GM18517 (cell line): ENCODE data around the gene PPP2R2D.
"Not testable (repeated sequence)": the region's sequence is repeated elsewhere in the genome, so short reads cannot be mapped to it uniquely, and the experiment has no call there.

ENCODE experiments used
- ATAC-seq: cut with Tn5 transposase; IDR thresholded peaks from one replicate; pipeline ENCODE4 v1.9.1; 2021; ENCODE audit warnings: mild to moderate bottlenecking, moderate library complexity; ENCODE audit not compliant: unreplicated experiment

Gene PPP2R2D

GRCh38 chr10:131972474-131973071 lies 71.8 kb downstream of the PPP2R2D start:
- no peak for ATAC-seq

GRCh38 chr10:131973160-131973951 lies 72.5 kb downstream of the PPP2R2D start:
- no peak for ATAC-seq

GRCh38 chr10:131974034-131974817 lies 73.4 kb downstream of the PPP2R2D start:
- no peak for ATAC-seq

GRCh38 chr10:131975003-131975402 lies 74.2 kb downstream of the PPP2R2D start:
- no peak for ATAC-seq

- no peak for ATAC-seq
Observed at GRCh38 chr10:131975796-131976195, 75.0 kb downstream of the PPP2R2D start.

GRCh38 chr10:131977323-131978096 lies 76.7 kb downstream of the PPP2R2D start:
- ATAC-seq, result no peak

- no peak for ATAC-seq
Observed at GRCh38 chr10:131978366-131978765, 77.6 kb downstream of the PPP2R2D start.

- ATAC-seq, result no peak
Observed at GRCh38 chr10:131978851-131979250, 78.0 kb downstream of the PPP2R2D start.

GRCh38 chr10:131979336-131979735 lies 78.5 kb downstream of the PPP2R2D start:
- no peak for ATAC-seq

- ATAC-seq, result no peak
Observed at GRCh38 chr10:131979821-131980270, 79.0 kb downstream of the PPP2R2D start.

GRCh38 chr10:131980321-131980720 lies 79.5 kb downstream of the PPP2R2D start:
- no peak for ATAC-seq

- no peak for ATAC-seq
Observed at GRCh38 chr10:131980761-131981428, 80.1 kb downstream of the PPP2R2D start.

- peak; percentile 73 for ATAC-seq
Observed at GRCh38 chr10:131981429-131982184, 80.8 kb downstream of the PPP2R2D start, which contains the start of gene BNIP3. Gene BNIP3, minus strand, starts transcription at chr10:131981923. Its CDS starts 117 bp downstream, at chr10:131981806.

GRCh38 chr10:131982185-131982756 lies 81.5 kb downstream of the PPP2R2D start:
- peak; percentile 28 for ATAC-seq

- ATAC-seq, result no peak
Observed at GRCh38 chr10:131982796-131983195, 82.0 kb downstream of the PPP2R2D start.

- ATAC-seq, result no peak
Observed at GRCh38 chr10:131983780-131984179, 83.0 kb downstream of the PPP2R2D start.

- ATAC-seq, result not testable (repeated sequence)
Observed at GRCh38 chr10:131986851-131987250, 86.0 kb downstream of the PPP2R2D start.

- ATAC-seq, result not testable (repeated sequence)
Observed at GRCh38 chr10:131987301-131987700, 86.5 kb downstream of the PPP2R2D start.

GRCh38 chr10:131987786-131988185 lies 87.0 kb downstream of the PPP2R2D start:
- not testable (repeated sequence) for ATAC-seq
